ENCODE measurements around the gene AHCY.

DNA sequence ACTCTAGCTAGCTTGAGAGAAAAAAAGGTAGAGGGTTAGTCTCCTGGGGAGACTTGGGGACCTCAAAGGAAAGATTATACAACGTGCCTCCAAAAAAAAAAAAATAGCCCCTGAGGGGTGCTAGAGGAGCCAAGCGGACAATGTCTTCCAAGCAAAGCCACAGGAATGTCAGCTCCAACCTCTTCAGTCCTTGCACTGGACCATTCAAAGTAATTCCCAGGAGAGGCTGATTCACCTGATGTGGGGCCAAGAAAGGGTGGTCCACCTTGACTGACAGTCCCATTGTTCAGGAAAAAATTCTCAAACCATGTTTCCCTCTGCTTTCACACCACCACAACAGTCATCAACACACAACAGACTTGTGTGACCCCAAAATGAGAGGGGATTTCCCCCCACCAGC lies 31.2 kb downstream of the AHCY start:
- TF ChIP-seq, protein P1, sequence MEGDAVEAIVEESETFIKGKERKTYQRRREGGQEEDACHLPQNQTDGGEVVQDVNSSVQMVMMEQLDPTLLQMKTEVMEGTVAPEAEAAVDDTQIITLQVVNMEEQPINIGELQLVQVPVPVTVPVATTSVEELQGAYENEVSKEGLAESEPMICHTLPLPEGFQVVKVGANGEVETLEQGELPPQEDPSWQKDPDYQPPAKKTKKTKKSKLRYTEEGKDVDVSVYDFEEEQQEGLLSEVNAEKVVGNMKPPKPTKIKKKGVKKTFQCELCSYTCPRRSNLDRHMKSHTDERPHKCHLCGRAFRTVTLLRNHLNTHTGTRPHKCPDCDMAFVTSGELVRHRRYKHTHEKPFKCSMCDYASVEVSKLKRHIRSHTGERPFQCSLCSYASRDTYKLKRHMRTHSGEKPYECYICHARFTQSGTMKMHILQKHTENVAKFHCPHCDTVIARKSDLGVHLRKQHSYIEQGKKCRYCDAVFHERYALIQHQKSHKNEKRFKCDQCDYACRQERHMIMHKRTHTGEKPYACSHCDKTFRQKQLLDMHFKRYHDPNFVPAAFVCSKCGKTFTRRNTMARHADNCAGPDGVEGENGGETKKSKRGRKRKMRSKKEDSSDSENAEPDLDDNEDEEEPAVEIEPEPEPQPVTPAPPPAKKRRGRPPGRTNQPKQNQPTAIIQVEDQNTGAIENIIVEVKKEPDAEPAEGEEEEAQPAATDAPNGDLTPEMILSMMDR (conservative IDR thresholded peaks at IDR 0.05), result no peak
- no peak for TF ChIP-seq ZFX (IDR thresholded peaks at IDR 0.05)
